AG09309 (cell line): Measurements from ENCODE around the gene HFE.
"Not testable (repeated sequence)": the region's sequence is repeated elsewhere in the genome, so short reads cannot be mapped to it uniquely, and the experiment has no call there.

Experiments used
- DNase-seq: peaks from one replicate; pipeline ENCODE4 v3.0.0-alpha.2; 2010; ENCODE audit warnings: low read depth
- H3K4me3 ChIP-seq: 2 replicates; pipeline ENCODE4 v1.5.1; 2011; ENCODE audit warnings: mild to moderate bottlenecking, low read depth, low read length, moderate library complexity; ENCODE audit not compliant: control insufficient read depth
- TF ChIP-seq, protein P1 (sequence below): IDR thresholded peaks from 2 replicates; pipeline ENCODE4 v1.5.1; 2011; ENCODE audit warnings: mild to moderate bottlenecking, low read depth, low read length, inconsistent platforms; ENCODE audit not compliant: insufficient read depth, control insufficient read depth; ENCODE audit errors: missing control alignments

HFE gene

DNA sequence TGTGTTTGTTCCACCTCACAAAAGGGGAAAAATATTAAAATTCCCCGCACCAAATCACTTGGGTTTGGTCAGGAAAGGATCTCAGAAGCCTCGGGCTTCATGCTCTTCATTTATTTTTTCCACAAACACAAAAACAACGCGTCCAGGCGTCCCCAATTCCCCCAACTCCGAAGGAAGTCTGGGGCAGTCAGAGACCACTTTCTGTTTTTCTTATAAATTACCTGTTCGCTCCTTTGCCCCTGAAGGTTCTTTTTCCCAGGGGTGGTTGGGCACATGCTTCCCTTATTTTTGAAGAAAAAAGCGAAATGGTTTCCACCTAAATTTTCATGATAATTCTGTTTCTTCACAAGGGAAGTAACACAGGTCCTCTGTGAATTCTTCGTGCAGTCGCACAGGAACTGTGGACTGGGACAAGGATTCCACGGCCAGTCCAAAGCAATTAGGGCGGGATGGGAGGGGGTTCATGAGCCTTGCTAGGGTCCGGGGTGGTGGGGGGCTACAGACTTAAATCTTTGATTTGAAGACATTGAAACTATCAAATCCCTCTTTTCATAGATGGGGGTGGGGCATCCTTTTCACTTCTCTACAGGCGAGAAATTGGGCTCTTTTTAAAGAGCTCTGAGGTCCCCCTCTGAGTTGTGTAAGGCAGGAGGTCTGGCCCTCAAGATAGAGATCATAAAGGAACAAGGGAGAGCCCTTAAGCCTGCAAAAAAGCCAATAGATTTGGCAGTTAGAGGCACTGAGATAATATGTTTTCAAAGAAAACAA, 30.5 kb upstream of the HFE start:
- TF ChIP-seq, protein P1, sequence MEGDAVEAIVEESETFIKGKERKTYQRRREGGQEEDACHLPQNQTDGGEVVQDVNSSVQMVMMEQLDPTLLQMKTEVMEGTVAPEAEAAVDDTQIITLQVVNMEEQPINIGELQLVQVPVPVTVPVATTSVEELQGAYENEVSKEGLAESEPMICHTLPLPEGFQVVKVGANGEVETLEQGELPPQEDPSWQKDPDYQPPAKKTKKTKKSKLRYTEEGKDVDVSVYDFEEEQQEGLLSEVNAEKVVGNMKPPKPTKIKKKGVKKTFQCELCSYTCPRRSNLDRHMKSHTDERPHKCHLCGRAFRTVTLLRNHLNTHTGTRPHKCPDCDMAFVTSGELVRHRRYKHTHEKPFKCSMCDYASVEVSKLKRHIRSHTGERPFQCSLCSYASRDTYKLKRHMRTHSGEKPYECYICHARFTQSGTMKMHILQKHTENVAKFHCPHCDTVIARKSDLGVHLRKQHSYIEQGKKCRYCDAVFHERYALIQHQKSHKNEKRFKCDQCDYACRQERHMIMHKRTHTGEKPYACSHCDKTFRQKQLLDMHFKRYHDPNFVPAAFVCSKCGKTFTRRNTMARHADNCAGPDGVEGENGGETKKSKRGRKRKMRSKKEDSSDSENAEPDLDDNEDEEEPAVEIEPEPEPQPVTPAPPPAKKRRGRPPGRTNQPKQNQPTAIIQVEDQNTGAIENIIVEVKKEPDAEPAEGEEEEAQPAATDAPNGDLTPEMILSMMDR, result no peak
- no peak for DNase-seq
- H3K4me3 ChIP-seq, result peak overlapping the region; percentile 71

DNA sequence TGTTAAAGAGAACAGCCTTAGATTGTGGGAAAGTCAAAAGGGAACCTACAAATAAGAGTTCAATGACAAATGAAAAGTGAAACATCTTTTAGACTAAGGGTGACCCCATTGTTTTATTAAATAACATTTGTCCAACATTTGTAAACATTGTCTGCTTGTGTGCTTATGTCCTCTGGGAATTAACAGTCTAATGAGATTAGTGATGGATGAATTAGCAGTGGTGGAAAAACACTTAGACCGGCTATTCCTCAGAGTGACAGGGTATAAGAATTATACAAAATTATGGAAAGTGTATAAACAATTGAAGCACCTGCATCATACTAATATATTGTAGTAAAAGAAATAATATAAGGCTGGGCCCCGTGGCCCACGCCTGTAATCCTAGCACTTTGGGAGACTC, 29.3 kb upstream of the HFE start:
- no peak for DNase-seq
- H3K4me3 ChIP-seq, result no peak overlapping the region
- TF ChIP-seq, protein P1, result no peak

DNA sequence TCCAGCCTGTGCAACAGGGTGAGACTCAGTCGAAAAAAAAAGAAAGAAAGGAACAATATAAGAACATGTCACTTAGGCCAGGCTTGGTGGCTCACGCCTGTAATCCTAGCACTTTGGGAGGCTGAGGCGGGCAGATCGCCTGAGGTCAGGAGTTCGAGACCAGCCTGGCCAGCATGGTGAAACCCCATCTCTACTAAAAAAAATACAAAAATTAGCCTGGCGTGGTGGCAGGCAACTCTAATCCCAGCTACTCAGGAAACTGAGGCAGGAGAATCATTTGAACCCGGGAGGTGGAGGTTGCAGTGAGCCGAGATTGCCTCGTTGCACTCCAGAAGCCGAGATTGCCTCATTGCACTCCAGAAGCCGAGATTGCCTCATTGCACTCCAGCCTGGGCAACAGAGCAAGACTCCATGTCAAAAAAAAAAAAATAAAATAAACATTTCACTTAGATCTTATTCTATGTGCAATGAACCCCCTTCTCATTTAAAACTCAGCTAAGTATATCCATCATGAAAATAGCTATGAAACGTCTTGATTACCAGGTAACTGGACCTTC, 28.7 kb upstream of the HFE start:
- not testable (repeated sequence) for DNase-seq, H3K4me3 ChIP-seq

DNA sequence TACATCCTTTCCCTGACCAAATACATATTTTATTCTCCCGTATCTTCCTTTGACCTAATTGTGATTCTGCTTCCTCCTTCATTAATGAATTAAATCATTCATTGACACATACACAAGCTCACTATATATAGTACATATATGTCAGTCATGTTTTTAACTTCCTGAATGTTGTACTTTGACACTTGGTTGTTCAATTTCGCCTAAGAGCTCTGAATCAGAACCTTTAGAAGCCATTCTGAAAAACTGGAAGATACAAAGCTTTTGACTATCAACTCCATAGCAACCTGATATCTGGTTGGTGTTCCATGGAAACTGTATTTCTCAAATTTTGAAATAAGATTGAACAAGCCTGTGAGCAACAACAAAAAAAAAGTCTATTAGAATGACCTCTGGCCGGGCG, 27.3 kb upstream of the HFE start:
- H3K4me3 ChIP-seq, result no peak overlapping the region
- TF ChIP-seq, protein P1, result no peak

DNA sequence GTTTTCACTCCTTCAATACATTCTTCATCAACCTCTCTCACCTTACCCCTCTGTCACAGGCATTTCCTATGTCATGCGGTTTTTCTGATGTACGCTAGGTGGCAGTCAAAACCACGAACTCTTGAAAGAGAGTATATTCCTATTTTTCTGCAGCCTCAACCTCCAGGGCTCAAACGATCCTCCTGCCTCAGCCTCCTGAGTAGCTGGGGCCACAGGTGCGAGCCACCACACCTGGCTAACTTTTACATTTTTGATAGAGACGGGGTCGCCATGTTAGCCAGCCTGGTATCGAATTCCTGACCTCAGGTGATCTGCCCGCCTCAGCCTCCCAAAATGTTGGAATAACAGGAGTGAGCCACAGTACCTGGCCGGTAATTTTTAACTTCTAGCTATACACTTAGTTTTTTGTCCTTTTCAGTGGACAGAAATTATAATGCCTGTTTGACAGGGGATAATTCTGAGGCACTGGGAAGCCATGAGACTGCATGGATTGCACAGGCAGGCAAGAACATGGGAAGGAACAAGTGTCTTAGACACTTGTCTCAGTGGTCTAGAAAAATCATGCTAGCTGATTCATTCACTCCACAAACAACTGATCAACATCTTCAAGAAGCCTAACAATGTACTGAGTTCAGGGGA, 22.5 kb upstream of the HFE start:
- no peak overlapping the region for H3K4me3 ChIP-seq
- TF ChIP-seq, protein P1, result peak; percentile 71
- DNase-seq, result no peak

More for the DNA sequence above, 27.3 kb upstream of the HFE start:
- no peak for DNase-seq

DNA sequence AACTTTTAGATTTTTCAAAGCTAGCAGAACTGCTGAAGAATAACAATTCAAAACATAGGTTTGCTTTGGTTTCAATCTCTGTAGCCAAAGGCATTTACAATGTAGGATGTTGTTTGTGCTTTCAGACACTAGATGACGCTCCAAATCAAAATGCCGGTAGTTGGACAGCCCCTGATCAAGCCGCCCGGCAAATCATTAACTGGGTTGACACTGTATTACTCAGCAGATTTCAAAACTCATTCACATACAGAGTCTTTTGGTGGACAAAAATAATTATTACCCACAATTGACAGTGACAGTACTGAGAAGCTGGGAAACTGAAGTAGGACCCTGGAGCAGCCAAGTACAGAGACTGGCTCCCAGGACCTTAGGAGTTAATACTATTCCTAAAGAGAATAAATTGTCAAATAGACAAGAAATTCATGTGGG, 21.3 kb upstream of the HFE start:
- TF ChIP-seq, protein P1, result peak; percentile 86

DNA sequence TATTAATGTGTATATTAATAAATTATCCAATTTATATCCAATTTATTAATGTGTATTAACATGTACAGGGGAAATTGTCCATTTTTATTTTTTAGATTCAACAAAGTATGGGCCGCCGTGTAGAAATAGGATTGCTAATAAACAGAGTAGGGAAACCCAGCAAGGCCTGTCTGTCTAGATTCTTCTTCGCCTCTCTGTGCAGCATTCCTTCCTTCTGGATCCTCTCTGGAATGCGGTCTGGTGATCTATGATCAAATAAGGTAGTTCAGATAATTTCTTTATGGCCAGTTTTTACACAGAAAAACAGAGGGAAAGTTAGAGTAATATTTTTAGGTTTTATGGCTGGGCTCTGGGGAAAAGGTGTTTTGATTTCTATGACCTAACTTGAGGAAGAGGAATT, 19.9 kb upstream of the HFE start:
- TF ChIP-seq, protein P1, result no peak
- H3K4me3 ChIP-seq, result no peak overlapping the region
- DNase-seq, result no peak

More for the DNA sequence above, 21.3 kb upstream of the HFE start:
- H3K4me3 ChIP-seq, result no peak overlapping the region
- DNase-seq, result no peak
